GM06990 (cell line): ENCODE measurements around the gene B4GALNT1.

Experiments used
- DNase-seq: peaks from one replicate; pipeline ENCODE4 v3.0.0-alpha.2; 2011; ENCODE audit not compliant: insufficient read length; ENCODE audit errors: extremely low read depth
- H3K27me3 ChIP-seq: replicated peaks from 2 replicates; pipeline ENCODE4 v1.6.0; 2011; ENCODE audit warnings: low read length; ENCODE audit not compliant: control insufficient read depth, insufficient read depth
- H3K36me3 ChIP-seq: 2 replicates; pipeline ENCODE4 v1.5.1; 2011; ENCODE audit warnings: low read length; ENCODE audit not compliant: control insufficient read depth, insufficient read depth
- H3K4me3 ChIP-seq: replicated peaks from 2 replicates; pipeline ENCODE4 v1.5.1; 2011; ENCODE audit warnings: low read depth, mild to moderate bottlenecking, control low read depth, low read length
- TF ChIP-seq, protein P1 (sequence below): IDR thresholded peaks from 2 replicates; pipeline ENCODE4 v1.5.1; 2011; ENCODE audit warnings: low read length, control low read depth, mild to moderate bottlenecking, inconsistent platforms; ENCODE audit not compliant: insufficient read depth, poor library complexity, severe bottlenecking

The B4GALNT1 gene

DNA sequence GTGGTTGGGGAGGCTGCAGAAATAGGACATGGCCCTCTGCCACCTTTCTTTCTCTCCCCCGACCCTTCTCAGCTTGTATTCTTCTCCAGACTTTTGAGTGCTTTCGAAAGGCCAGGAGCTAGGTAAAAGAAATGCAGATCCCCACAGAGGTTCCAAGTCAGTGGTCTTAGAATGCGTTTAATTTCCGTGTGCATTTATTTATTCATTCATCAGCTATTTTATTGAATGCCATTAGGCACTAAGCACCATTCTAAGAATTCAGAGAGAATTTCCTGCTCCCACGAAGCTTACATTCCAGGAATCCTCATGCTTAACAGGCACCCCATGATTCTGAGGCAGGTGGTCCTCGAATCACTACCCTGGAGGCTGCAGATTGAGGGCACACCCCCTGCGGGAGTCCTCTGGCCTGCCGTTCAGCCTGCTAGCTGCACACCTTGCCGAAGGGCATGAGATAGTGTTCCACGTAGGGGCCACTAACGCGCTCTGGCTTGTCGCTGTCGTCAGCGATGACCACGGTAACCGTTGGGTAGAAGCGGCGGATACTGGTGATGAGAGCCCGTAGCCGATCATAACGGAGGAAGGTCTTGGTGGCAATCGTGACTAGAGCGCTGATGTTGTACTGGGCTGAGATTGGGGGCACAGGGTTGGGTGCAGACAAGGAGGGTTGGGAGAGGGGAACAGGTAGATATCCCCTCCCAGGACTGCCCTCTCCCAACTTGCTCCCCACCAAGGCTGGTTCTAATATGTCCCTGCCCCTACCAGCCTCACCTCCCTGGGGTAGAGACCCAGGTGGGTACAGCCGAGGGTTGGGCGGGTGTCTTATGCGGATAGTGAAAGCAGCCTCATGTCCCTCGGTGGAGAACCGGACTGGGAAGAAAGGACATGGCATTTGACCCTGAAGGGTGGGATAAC lies 4.5 kb downstream of the B4GALNT1 start:
- no peaks in the 10 kb centered on the region for H3K36me3 ChIP-seq
- TF ChIP-seq, protein P1, sequence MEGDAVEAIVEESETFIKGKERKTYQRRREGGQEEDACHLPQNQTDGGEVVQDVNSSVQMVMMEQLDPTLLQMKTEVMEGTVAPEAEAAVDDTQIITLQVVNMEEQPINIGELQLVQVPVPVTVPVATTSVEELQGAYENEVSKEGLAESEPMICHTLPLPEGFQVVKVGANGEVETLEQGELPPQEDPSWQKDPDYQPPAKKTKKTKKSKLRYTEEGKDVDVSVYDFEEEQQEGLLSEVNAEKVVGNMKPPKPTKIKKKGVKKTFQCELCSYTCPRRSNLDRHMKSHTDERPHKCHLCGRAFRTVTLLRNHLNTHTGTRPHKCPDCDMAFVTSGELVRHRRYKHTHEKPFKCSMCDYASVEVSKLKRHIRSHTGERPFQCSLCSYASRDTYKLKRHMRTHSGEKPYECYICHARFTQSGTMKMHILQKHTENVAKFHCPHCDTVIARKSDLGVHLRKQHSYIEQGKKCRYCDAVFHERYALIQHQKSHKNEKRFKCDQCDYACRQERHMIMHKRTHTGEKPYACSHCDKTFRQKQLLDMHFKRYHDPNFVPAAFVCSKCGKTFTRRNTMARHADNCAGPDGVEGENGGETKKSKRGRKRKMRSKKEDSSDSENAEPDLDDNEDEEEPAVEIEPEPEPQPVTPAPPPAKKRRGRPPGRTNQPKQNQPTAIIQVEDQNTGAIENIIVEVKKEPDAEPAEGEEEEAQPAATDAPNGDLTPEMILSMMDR = no peak
- peaks cover 2% of the 10 kb centered on the region for H3K27me3 ChIP-seq
- no peak overlapping the region for H3K4me3 ChIP-seq
- no peak for DNase-seq

DNA sequence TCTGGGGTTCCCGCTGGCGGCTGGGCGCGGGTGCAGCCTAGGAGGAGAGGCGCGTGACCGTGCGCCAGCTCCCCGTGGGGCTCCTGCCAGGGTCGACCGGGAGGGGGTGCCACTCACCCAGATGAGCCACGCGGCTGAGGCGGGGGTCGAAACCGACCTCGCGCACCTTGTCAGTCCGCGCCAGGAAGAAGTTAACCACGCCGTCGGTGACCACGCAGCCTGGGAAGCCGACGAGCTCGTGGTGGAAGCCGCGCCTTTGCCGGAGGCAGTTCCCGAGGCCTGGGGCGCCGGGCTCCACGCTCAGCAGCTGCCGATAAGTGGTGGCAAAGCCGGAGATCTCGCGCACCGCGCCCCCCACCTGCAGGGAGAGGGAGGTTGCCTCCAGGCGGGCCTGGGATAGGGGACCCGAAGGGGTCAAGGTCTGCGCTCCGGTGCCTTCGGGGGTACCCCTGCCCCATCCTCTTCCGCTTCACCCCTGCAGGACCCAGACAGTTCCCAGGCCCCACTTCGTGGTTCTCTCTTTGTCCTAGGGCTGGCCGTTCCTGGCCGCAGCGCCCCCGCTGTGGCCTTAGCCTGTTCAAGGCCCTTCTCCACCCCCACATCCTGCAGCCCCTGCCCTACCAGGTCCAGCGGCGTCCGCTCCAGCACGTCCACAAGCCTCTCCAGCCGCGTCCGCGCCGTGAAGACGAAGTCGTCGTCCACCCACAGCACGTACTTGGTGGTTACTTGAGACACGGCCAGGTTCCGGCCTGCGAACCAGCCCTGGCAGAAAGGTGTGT lies 5.3 kb downstream of the B4GALNT1 start:
- peaks cover 2% of the 10 kb centered on the region for H3K27me3 ChIP-seq
- H3K36me3 ChIP-seq = no peaks in the 10 kb centered on the region
- TF ChIP-seq, protein P1 = peak; percentile 20
- DNase-seq = peak; percentile 20
- H3K4me3 ChIP-seq = no peak overlapping the region

DNA sequence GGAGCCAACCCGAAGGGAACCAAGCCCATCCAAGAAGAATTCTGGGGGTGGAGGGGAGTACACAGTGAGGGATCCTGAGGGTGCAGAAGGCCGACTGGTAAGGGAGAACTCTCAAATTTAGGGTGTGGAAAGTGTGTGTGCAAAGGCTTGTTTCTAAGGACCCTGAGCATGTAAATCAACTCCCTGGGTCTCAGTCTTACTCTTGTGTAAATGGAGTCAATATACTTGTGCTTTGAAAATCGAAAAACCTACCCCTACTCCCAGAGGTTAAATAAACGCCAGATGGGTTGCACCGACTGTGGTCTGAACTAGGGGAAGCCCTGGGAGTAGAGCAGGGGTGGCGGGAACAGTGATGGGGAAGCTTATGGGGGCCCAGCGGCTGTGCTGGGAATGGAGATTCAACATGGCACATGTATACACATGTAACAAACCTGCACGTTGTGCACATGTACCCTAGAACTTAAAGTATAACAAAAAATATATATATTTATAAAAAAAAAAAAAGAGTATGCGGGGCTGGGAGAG lies 6.0 kb downstream of the B4GALNT1 start:
- DNase-seq = no peak
- H3K36me3 ChIP-seq = no peaks in the 10 kb centered on the region
- no peak overlapping the region for H3K4me3 ChIP-seq
- peaks cover 2% of the 10 kb centered on the region for H3K27me3 ChIP-seq
- TF ChIP-seq, protein P1 = no peak

DNA sequence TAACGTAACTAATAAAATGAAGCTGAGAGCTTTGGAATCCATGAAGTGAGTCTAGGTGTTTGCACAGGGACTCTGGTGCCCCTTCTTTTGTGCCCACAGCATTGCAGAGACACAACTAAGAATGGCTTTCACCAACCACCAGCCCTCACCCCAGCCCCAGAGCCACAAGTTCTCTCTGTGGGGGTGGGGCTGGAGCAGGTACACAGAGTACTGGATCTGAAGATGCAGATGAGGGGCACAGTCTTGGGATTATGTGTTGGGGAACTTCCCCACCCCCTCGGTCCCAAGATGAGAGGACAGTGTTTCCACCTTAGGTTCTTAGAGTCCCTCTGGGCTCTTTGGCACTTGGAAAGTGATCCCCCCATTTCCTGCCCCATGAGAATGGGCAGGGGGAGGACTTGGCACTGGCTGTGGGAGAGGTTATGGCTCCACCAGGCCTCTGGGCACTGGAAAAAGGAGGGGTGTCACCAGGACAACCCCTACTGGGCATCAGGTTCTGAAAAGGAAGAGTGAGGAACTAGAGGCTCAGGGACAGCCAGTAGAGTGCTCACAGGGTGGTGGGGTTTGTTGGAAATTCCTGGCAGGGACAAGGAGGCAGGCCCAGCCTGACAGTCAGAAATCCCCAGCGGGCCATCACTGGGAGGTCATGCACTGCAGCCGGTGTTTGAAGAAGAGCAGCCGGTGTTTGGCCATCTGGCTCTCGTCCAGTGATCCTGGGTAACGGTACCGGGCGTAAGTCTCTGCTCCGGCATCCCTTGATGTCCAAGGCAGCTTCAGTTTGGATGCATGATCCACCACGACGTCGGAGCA lies 6.7 kb downstream of the B4GALNT1 start:
- no peak for DNase-seq
- no peak overlapping the region for H3K4me3 ChIP-seq
- TF ChIP-seq, protein P1 = no peak
- H3K27me3 ChIP-seq = peaks cover 2% of the 10 kb centered on the region
- H3K36me3 ChIP-seq = no peaks in the 10 kb centered on the region

DNA sequence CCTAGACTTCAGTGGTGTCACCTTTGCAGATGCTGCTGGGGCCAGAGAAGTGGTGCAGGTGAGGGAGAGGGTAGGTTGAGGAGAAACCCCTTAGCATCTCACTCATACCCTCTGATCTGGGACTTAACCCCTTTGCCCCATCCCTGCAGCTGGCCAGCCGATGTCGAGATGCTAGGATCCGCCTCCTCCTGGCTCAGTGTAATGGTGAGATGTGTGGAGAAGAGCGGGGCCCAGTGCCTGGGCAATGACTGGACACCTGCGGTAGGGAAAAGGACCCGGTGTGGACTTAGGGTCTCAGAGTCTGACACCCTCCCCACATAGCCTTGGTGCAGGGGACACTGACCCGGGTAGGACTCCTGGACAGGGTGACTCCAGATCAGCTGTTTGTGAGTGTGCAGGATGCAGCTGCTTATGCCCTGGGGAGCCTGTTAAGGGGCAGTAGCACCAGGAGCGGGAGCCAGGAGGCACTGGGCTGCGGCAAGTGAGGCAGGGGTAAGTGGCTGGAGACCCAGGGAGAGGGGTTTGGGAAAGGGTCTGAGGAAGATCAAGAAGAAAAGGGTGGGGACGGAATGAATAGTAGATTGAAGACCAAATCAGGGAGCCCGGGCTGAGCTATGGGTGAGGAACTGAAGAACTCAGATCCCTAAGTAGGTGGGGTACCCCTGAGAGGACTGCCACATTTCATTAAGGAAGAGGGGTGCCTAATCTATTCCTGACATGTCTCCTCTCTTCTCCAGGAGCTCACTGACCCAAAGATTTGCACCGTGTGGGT lies 7.6 kb downstream of the B4GALNT1 start:
- TF ChIP-seq, protein P1 = no peak
- peaks cover 3% of the 10 kb centered on the region for H3K27me3 ChIP-seq
- H3K36me3 ChIP-seq = no peaks in the 10 kb centered on the region
- H3K4me3 ChIP-seq = no peak overlapping the region
- no peak for DNase-seq
